Tibial nerve (tissue), 4 donors: ENCODE data around the gene BAZ2A.

ENCODE experiments used
- EP300 ChIP-seq, 2 donors: sonication (generic); formaldehyde crosslinking; IDR thresholded peaks; one replicate each; pipeline ENCODE4 v1.6.1; 2017; ENCODE audit warnings: antibody characterized with exemption in 2 of 2, mild to moderate bottlenecking in 1 of 2
- POLR2A ChIP-seq, 2 donors: fragments of 450-650 bp; IDR thresholded peaks; one replicate each; pipeline ENCODE4 v1.6.1; 2017; ENCODE audit warnings: antibody characterized with exemption in 2 of 2, mild to moderate bottlenecking in 2 of 2, moderate library complexity in 2 of 2
- TF ChIP-seq, protein P1 (sequence below), 5 experiments: fragments of 200-600 bp in 3 of 5; fragments of 450-650 bp in 2 of 5; sonication (generic) in 3 of 5; IDR thresholded peaks; one replicate each; pipeline ENCODE4 v1.5.1; 2016 to 2019; ENCODE audit warnings: antibody characterized with exemption in 5 of 5, mild to moderate bottlenecking in 3 of 5, moderate library complexity in 2 of 5

DNA sequence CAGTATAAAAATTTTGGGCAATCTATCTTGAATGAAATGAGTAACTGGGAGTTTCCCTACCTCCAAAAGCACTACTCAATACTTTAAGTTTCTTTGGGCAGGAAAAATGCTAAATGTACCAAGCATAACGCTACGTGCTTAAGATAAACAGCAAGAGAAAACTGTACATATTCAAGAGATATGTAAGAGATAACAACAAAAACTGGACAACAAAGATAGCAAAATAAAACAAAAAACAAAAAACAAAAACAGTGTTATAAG is 38.0 kb upstream of the BAZ2A start:
- TF ChIP-seq POLR2A (IDR thresholded peaks at IDR 0.05) (no peak), EP300 (IDR thresholded peaks at IDR 0.05) (no peak)
- TF ChIP-seq, protein P1, sequence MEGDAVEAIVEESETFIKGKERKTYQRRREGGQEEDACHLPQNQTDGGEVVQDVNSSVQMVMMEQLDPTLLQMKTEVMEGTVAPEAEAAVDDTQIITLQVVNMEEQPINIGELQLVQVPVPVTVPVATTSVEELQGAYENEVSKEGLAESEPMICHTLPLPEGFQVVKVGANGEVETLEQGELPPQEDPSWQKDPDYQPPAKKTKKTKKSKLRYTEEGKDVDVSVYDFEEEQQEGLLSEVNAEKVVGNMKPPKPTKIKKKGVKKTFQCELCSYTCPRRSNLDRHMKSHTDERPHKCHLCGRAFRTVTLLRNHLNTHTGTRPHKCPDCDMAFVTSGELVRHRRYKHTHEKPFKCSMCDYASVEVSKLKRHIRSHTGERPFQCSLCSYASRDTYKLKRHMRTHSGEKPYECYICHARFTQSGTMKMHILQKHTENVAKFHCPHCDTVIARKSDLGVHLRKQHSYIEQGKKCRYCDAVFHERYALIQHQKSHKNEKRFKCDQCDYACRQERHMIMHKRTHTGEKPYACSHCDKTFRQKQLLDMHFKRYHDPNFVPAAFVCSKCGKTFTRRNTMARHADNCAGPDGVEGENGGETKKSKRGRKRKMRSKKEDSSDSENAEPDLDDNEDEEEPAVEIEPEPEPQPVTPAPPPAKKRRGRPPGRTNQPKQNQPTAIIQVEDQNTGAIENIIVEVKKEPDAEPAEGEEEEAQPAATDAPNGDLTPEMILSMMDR (IDR thresholded peaks at IDR 0.05), result no peak
